Panc1 (cell line): ENCODE data around the gene PHKG1. TPM values are rescaled to one million over a fixed set of nuclear protein-coding genes. Genes with fewer than 3 reads are reported as not detected.
"Not testable (repeated sequence)": the region's sequence is repeated elsewhere in the genome, so short reads cannot be mapped to it uniquely, and the experiment has no call there.

Experiments used
- ATAC-seq: fragments of 200-7000 bp; cut with Tn5 transposase; 2 replicates; pipeline ENCODE4 v1.9.1; 2020; ENCODE audit warnings: mild to moderate bottlenecking, moderate library complexity
- BruUV-seq: library from RNA; stranded (reverse); fragments of 400-500 nt; replicated peaks from 2 replicates; lab custom pipeline; 2021; lab: Mats Ljungman, UMichigan
- CTCF ChIA-PET: fragments of 300-600 bp; sonication (Branson Sonifier 250); formaldehyde crosslinking; loops from one replicate; lab custom pipeline; 2022; ENCODE audit warnings: antibody characterized with exemption; lab: Charles Lee
- POLR2A ChIA-PET: fragments of 300-600 bp; sonication (Branson Sonifier 250); formaldehyde crosslinking; loops from one replicate; lab custom pipeline; 2022; ENCODE audit warnings: antibody characterized with exemption; lab: Charles Lee
- DNase-seq: peaks from one replicate; pipeline ENCODE4 v3.0.0-alpha.2; 2010; ENCODE audit warnings: low read depth, low spot score
- H3K27ac ChIP-seq: 2 replicates; pipeline ENCODE4 v1.5.1; 2011; ENCODE audit warnings: mild to moderate bottlenecking, low read length, inconsistent platforms
- H3K27me3 ChIP-seq: fragments of 200-500 bp; sonication (Bioruptor generic); 2 replicates; pipeline ENCODE4 v1.6.0; 2014; ENCODE audit warnings: low read length, inconsistent platforms; ENCODE audit not compliant: control insufficient read depth, insufficient read depth
- H3K36me3 ChIP-seq: fragments of 200-500 bp; sonication (Bioruptor generic); 2 replicates; pipeline ENCODE4 v1.5.1; 2014; ENCODE audit warnings: inconsistent platforms, mild to moderate bottlenecking, low read length, moderate library complexity; ENCODE audit not compliant: control insufficient read depth, insufficient read depth
- H3K4me1 ChIP-seq: 2 replicates; pipeline ENCODE4 v1.5.1; 2011; ENCODE audit warnings: inconsistent platforms, mild to moderate bottlenecking, low read length, moderate library complexity; ENCODE audit not compliant: control insufficient read depth, insufficient read depth
- H3K4me3 ChIP-seq, 2 experiments: 2 replicates each; pipeline ENCODE4 v1.5.1; 2011 to 2012; ENCODE audit warnings: low read depth in 2 of 2, low read length in 2 of 2, mild to moderate bottlenecking in 2 of 2, inconsistent platforms in 1 of 2, moderate library complexity in 1 of 2
- H3K9me3 ChIP-seq: fragments of 200-500 bp; sonication (Bioruptor generic); 2 replicates; pipeline ENCODE4 v1.5.1; 2014; ENCODE audit warnings: low read depth, mild to moderate bottlenecking, inconsistent platforms, low read length, moderate library complexity; ENCODE audit not compliant: control insufficient read depth, insufficient read depth
- CTCF ChIP-seq: fragments of 450-650 bp; IDR thresholded peaks from 2 replicates; pipeline ENCODE4 v1.5.1; 2017; ENCODE audit warnings: mild to moderate bottlenecking
- POLR2AphosphoS5 ChIP-seq: IDR thresholded peaks from 2 replicates; pipeline ENCODE4 v1.6.1; 2012; ENCODE audit warnings: mild to moderate bottlenecking, low read depth, low read length, moderate library complexity
- SIN3A ChIP-seq: IDR thresholded peaks from 2 replicates; pipeline ENCODE4 v1.6.1; 2012; ENCODE audit warnings: low read depth, mild to moderate bottlenecking, low read length, moderate library complexity, borderline replicate concordance; ENCODE audit not compliant: insufficient read depth
- TCF7L2 ChIP-seq: IDR thresholded peaks from 2 replicates; pipeline ENCODE4 v1.6.1; 2011; ENCODE audit warnings: mild to moderate bottlenecking, low read depth, low read length, inconsistent platforms
- in situ Hi-C: cut with HindIII; loops from 2 replicates; pipeline ENCODE4 v1.10.0; 2016; ENCODE audit warnings: low sequenced_read_pairs, low pct_unique_long_range_greater_than_20kb
- intact Hi-C: fragments of 100-400 bp; cut with micrococcal nuclease; formaldehyde crosslinking; loops from one replicate; pipeline ENCODE4 v1.10.0; 2022; ENCODE audit not compliant: unreplicated experiment
- total RNA-seq: library from RNA; stranded (reverse); gene quantifications from one replicate; pipeline ENCODE4 v1.2.1, GENCODE V29; 2021; ENCODE audit not compliant: unreplicated experiment
- TF ChIP-seq, protein P1 (sequence below), 2 experiments: IDR thresholded peaks; 2 replicates each; pipeline ENCODE4 v1.6.1; 2011 to 2012; ENCODE audit warnings: low read depth in 2 of 2, control low read depth in 1 of 2, low read length in 1 of 2, mild to moderate bottlenecking in 1 of 2, moderate library complexity in 1 of 2; ENCODE audit not compliant: insufficient read depth in 1 of 2

PHKG1 gene
- total RNA-seq, 1 experiment from 2014 or later, result 0.67 TPM

DNA sequence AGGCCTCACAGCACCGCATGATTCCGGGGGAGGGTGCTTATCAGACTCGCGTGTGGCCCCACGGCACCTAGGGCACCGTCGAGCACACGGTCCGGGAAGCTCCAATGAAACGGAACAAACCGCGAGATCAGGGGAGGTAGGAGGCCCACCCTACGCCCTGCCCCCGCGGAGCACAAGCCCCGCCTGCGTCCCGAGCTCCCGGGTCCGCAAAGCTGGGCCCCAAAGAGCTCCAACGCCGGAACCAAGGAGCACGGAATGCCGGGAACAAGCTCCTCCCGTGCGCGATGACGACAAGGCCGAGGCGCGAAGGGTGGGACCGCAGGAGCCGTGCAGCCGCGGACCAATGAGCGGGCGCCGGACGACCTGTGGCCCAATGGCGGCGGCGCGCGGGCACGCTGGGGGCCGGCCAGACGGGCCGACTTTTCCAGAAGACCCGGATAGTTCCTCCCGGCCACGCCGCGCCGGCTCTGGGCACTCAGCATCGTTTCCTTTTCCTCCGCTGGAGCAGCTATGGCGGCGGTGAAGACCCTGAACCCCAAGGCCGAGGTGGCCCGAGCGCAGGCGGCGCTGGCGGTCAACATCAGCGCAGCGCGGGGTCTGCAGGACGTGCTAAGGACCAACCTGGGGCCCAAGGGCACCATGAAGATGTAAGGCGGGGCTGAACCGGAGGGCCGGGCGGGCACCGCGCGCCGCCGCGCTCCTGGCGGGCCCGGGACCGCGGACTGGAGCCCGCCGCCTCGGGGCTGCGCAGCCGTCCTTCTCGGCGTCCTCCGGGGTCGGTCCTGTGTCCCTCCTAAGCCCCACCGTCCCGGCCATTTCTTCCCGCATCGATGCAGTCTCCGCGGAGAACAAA is 41.2 kb downstream of the PHKG1 start, which contains the start of the genes CCT6A and PSPH:
Gene CCT6A, plus strand, starts transcription at position 427 of the 853 bp plus-strand sequence. Its CDS starts 84 bp downstream, at position 511.
Gene PSPH, minus strand, starts transcription at position 106 of the 853 bp plus-strand sequence. CDS start 30,232 bp downstream, outside the sequence.
- intact Hi-C loops, result no loop called here
- peak within 1 kb of the TSS; percentile 93 to 95 for H3K4me3 ChIP-seq
- H3K27me3 ChIP-seq, result no peaks in the 10 kb centered on the region
- no peaks in the 10 kb centered on the region for H3K9me3 ChIP-seq
- ATAC-seq (peak; percentile 97), DNase-seq (peak; percentile 91)
- TF ChIP-seq POLR2AphosphoS5, result peak; percentile 96
- peak; percentile 80 for TF ChIP-seq SIN3A
- no peak for TF ChIP-seq TCF7L2
- TF ChIP-seq CTCF, result no peak
- TF ChIP-seq, protein P1, sequence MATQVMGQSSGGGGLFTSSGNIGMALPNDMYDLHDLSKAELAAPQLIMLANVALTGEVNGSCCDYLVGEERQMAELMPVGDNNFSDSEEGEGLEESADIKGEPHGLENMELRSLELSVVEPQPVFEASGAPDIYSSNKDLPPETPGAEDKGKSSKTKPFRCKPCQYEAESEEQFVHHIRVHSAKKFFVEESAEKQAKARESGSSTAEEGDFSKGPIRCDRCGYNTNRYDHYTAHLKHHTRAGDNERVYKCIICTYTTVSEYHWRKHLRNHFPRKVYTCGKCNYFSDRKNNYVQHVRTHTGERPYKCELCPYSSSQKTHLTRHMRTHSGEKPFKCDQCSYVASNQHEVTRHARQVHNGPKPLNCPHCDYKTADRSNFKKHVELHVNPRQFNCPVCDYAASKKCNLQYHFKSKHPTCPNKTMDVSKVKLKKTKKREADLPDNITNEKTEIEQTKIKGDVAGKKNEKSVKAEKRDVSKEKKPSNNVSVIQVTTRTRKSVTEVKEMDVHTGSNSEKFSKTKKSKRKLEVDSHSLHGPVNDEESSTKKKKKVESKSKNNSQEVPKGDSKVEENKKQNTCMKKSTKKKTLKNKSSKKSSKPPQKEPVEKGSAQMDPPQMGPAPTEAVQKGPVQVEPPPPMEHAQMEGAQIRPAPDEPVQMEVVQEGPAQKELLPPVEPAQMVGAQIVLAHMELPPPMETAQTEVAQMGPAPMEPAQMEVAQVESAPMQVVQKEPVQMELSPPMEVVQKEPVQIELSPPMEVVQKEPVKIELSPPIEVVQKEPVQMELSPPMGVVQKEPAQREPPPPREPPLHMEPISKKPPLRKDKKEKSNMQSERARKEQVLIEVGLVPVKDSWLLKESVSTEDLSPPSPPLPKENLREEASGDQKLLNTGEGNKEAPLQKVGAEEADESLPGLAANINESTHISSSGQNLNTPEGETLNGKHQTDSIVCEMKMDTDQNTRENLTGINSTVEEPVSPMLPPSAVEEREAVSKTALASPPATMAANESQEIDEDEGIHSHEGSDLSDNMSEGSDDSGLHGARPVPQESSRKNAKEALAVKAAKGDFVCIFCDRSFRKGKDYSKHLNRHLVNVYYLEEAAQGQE (IDR thresholded peaks at IDR 0.05; ENCODE audit: insufficient read depth in 1 of 2, low read depth in 2 of 2, low read length in 1 of 2), result peak in 1 of 2 experiments; percentile 64; a peak in 1 of 4 replicates
- peaks cover 45% of the 10 kb centered on the region for H3K4me1 ChIP-seq
- ChIA-PET CTCF (interaction anchor here (0.6 to 1.3 kb wide), 4 partner anchors 17 to 47 kb away, joined by 3 to 6 read pairs (median 4); no protein-coding TSS in a partner anchor), POLR2A (interaction anchor here (0.6 to 1.7 kb wide), 9 partner anchors 10 to 62 kb away, joined by 3 to 13 read pairs (median 7); partner anchors contain the start of genes CHCHD2 and SUMF2)
- H3K27ac ChIP-seq, result peak within 1 kb of the TSS; percentile 99
- BruUV-seq, result no TSS peak
- in situ Hi-C loops, result no loop called here
- peaks cover 37% of the 10 kb centered on the region for H3K36me3 ChIP-seq

DNA sequence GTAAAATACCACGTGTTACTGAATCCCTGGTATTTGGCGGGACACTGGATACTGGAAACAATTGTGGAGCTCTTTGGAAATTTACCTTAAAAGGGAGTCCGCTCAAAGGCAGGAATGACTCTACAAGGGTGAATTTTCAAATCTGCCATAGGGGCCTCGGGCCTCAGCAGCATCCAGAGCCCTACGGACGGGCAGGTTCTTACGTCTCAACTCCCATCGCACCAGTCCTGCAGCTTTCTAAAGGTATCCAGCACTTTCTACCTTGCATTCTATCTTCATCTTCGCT is 41.8 kb downstream of the PHKG1 start:
- DNase-seq (no peak), ATAC-seq (no peak; the same call in 1 of the 2 replicates)
- intact Hi-C loops, result no loop called here
- Histone ChIP-seq H3K27me3 (no peaks in the 10 kb centered on the region), H3K4me1 (peaks cover 45% of the 10 kb centered on the region), H3K9me3 (no peaks in the 10 kb centered on the region), H3K27ac (peak overlapping the region; percentile 99), H3K36me3 (peaks cover 34% of the 10 kb centered on the region), H3K4me3 (peak overlapping the region; percentile 93 to 95)
- BruUV-seq, result TSS peak; percentile 94
- in situ Hi-C loops, result no loop called here
- CTCF ChIA-PET, result interaction anchor here (0.6 to 1.3 kb wide), 4 partner anchors 17 to 47 kb away, joined by 3 to 6 read pairs (median 4); no protein-coding TSS in a partner anchor
- POLR2A ChIA-PET, result interaction anchor here (0.6 to 1.7 kb wide), 8 partner anchors 11 to 62 kb away, joined by 3 to 13 read pairs (median 6); partner anchors contain the start of genes CHCHD2 and SUMF2
- no peak for TF ChIP-seq POLR2AphosphoS5
- TF ChIP-seq TCF7L2, result no peak
- TF ChIP-seq, protein P1 (IDR thresholded peaks at IDR 0.05; ENCODE audit: insufficient read depth in 1 of 2, low read depth in 2 of 2, low read length in 1 of 2), result no peak
- TF ChIP-seq CTCF, result no peak
- TF ChIP-seq SIN3A, result 0 out of 2 replicates have a peak, but pooled peaks have one; percentile 78

GRCh38 chr7:56048763-56049162 is 44.0 kb downstream of the PHKG1 start:
- CTCF ChIA-PET, ATAC-seq, DNase-seq, BruUV-seq, in situ Hi-C loops, intact Hi-C loops, H3K27me3 ChIP-seq, H3K9me3 ChIP-seq, H3K4me3 ChIP-seq: not testable (repeated sequence)
- POLR2A ChIA-PET, result interaction anchor here (0.7 kb wide), 1 partner anchor 540 kb away, joined by 7 read pairs; no protein-coding TSS in a partner anchor
- 0 out of 2 replicates have a peak overlapping the region, but pooled peaks have one; percentile 32 for H3K27ac ChIP-seq
- H3K4me1 ChIP-seq, result peaks cover 28% of the 10 kb centered on the region
- peaks cover 14% of the 10 kb centered on the region for H3K36me3 ChIP-seq
